ENCODE measurements around the gene KIF13A. TPM values are rescaled to one million over a fixed set of nuclear protein-coding genes. Genes with fewer than 3 reads are reported as not detected.

KIF13A gene
- total and polyA plus RNA-seq, 4 donors = 14.2 to 97.4 (median 31.7) TPM

GRCh38 chr6:17945575-17945974, 41.9 kb downstream of the KIF13A start:
- TF ChIP-seq CTCF (IDR thresholded peaks at IDR 0.05; ENCODE audit: control extremely low read depth, extremely low read depth) = no peak
- no peak overlapping the region for H3K4me3 ChIP-seq
- H3K9ac ChIP-seq (ENCODE audit: insufficient read depth in 1 of 2, low read length in 2 of 2) = no peak overlapping the region
- H3K36me3 ChIP-seq (ENCODE audit: control insufficient read depth in 4 of 4, insufficient read depth in 4 of 4, low read length in 4 of 4) = no peaks in the 10 kb centered on the region
- DNase-seq (no peak), ATAC-seq (ENCODE audit: insufficient read depth, low FRiP score) (no peak)
- peak overlapping the region in 1 of 2 donors; percentile 4 for H3K27ac ChIP-seq (ENCODE audit: low read depth in 1 of 2, low read length in 1 of 2)
- 89 to 94% methylated on average over 2 of the region's 2 CpGs for WGBS, 2 donors
- no peaks in the 10 kb centered on the region for H3K9me3 ChIP-seq (ENCODE audit: control insufficient read depth in 4 of 4, insufficient read depth in 3 of 4, low read length in 3 of 4)
- H3K27me3 ChIP-seq (ENCODE audit: control insufficient read depth in 3 of 3, insufficient read depth in 3 of 3, low read length in 2 of 3) = no peaks in the 10 kb centered on the region
- H3K4me1 ChIP-seq (ENCODE audit: control insufficient read depth in 5 of 5, insufficient read depth in 5 of 5, low read length in 5 of 5) = peaks cover 3 to 22% (median 8%) of the 10 kb centered on the region in 5 donors

- Histone ChIP-seq H3K27me3 (ENCODE audit: control insufficient read depth in 3 of 3, insufficient read depth in 3 of 3, low read length in 2 of 3) (no peaks in the 10 kb centered on the region), H3K27ac (ENCODE audit: low read depth in 1 of 2, low read length in 1 of 2) (no peak overlapping the region), H3K9me3 (ENCODE audit: control insufficient read depth in 4 of 4, insufficient read depth in 3 of 4, low read length in 3 of 4) (no peaks in the 10 kb centered on the region), H3K4me1 (ENCODE audit: control insufficient read depth in 5 of 5, insufficient read depth in 5 of 5, low read length in 5 of 5) (peaks cover 3 to 24% (median 8%) of the 10 kb centered on the region in 5 donors), H3K4me3 (no peak overlapping the region), H3K9ac (ENCODE audit: insufficient read depth in 1 of 2, low read length in 2 of 2) (no peak overlapping the region), H3K36me3 (ENCODE audit: control insufficient read depth in 4 of 4, insufficient read depth in 4 of 4, low read length in 4 of 4) (no peaks in the 10 kb centered on the region)
- WGBS, 2 donors = 72 to 86% methylated on average over 2 of the region's 2 CpGs
- TF ChIP-seq CTCF (IDR thresholded peaks at IDR 0.05; ENCODE audit: control extremely low read depth, extremely low read depth) = no peak
- ATAC-seq (ENCODE audit: insufficient read depth, low FRiP score) (no peak), DNase-seq (no peak)
Measured at GRCh38 chr6:17945111-17945510, 42.3 kb downstream of the KIF13A start.

- DNase-seq (no peak), ATAC-seq (ENCODE audit: insufficient read depth, low FRiP score) (no peak)
- Histone ChIP-seq H3K27ac (ENCODE audit: low read depth in 1 of 2, low read length in 1 of 2) (peak overlapping the region in 1 of 2 donors; percentile 2), H3K4me1 (ENCODE audit: control insufficient read depth in 5 of 5, insufficient read depth in 5 of 5, low read length in 5 of 5) (peaks cover 0 to 16% (median 3%) of the 10 kb centered on the region in 5 donors), H3K4me3 (no peak overlapping the region), H3K9me3 (ENCODE audit: control insufficient read depth in 4 of 4, insufficient read depth in 3 of 4, low read length in 3 of 4) (no peaks in the 10 kb centered on the region), H3K9ac (ENCODE audit: insufficient read depth in 1 of 2, low read length in 2 of 2) (no peak overlapping the region), H3K27me3 (ENCODE audit: control insufficient read depth in 3 of 3, insufficient read depth in 3 of 3, low read length in 2 of 3) (no peaks in the 10 kb centered on the region), H3K36me3 (ENCODE audit: control insufficient read depth in 4 of 4, insufficient read depth in 4 of 4, low read length in 4 of 4) (peaks cover 0 to 3% (median 0%) of the 10 kb centered on the region in 4 donors)
- 73 to 81% methylated on average over 4 of the region's 4 CpGs for WGBS, 2 donors
- no peak for TF ChIP-seq CTCF (IDR thresholded peaks at IDR 0.05; ENCODE audit: control extremely low read depth, extremely low read depth)
Measured at GRCh38 chr6:17941318-17941717, 46.1 kb downstream of the KIF13A start.
